HG03045 (cell line): ENCODE results near the gene TSPY9.
"Not testable (repeated sequence)": the region's sequence is repeated elsewhere in the genome, so short reads cannot be mapped to it uniquely, and the experiment has no call there.

Experiments
- ATAC-seq: cut with Tn5 transposase; IDR thresholded peaks from one replicate; pipeline ENCODE4 v1.9.1; 2021; ENCODE audit warnings: mild to moderate bottlenecking, moderate library complexity; ENCODE audit not compliant: unreplicated experiment

Gene TSPY9, protein sequence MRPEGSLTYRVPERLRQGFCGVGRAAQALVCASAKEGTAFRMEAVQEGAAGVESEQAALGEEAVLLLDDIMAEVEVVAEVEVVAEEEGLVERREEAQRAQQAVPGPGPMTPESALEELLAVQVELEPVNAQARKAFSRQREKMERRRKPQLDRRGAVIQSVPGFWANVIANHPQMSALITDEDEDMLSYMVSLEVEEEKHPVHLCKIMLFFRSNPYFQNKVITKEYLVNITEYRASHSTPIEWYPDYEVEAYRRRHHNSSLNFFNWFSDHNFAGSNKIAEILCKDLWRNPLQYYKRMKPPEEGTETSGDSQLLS

GRCh38 chrY:9486967-9487366 lies at the start of gene TSPY9:
Gene TSPY9, plus strand, starts transcription at chrY:9487267. Its CDS starts 46 bp downstream, at chrY:9487313.
- ATAC-seq = not testable (repeated sequence)

DNA sequence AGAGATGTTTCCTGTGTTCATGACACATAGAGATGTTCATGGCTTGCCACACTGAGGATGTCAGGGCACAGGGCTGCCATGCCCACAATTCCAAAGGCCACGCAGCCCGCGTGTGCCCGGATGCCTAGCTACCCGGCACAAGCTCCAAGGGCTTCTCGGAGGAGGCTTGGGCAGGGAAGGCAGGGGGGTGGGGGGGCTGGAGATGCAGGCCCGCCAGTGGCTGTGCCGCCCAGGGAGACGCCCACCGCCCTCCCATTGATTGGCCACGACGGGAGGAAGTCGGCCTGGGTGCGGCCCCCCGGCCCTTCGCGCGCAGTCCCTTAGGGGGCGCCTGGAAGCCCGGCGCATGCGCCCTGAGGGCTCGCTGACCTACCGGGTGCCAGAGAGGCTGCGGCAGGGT lies 20.4 kb upstream of the TSPY9 start, which contains the start of gene TSPY1:
Gene TSPY1, plus strand, starts transcription at position 301 of the 400 bp plus-strand sequence. Its CDS starts 46 bp downstream, at position 347.
- not testable (repeated sequence) for ATAC-seq

DNA sequence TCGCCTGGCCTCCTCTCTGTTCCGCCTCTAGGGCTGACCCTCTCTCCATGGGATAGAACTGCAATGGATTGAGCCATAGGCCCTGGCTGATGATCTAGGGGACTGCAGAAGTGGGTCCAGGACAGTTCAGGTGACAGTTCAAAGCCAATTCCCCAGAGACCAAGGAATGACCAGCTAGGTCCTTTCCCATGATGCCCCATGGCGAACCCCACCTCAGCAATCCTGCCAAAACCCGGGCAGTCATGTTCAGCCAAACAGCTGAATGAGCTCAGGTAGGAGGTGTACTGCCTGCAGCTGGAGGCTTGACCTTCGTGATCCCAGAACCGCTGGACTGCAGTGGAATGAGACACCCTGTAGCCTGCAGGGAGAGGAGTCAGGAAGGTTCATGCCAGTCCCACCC lies 17.3 kb downstream of the TSPY9 start:
- not testable (repeated sequence) for ATAC-seq

DNA sequence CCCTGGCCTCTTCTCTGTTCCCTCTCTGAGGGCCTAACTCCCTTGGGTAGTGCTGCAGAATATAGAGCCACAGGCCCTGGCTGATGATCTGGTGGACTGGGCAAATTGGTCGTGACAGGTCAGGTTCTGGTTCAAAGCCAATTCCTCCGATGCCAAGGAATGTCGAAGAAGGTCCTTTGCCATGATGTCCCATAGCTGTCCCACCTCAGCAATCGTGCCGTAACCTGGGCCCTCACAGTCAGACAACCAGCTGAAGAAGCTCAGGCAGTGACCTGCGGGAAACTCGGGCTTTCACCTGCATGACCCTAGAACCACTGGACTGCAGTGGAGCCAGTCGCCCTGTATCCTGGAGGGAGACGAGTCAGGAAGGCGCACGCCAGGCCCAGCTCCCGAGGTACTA lies 29.2 kb downstream of the TSPY9 start:
- not testable (repeated sequence) for ATAC-seq

DNA sequence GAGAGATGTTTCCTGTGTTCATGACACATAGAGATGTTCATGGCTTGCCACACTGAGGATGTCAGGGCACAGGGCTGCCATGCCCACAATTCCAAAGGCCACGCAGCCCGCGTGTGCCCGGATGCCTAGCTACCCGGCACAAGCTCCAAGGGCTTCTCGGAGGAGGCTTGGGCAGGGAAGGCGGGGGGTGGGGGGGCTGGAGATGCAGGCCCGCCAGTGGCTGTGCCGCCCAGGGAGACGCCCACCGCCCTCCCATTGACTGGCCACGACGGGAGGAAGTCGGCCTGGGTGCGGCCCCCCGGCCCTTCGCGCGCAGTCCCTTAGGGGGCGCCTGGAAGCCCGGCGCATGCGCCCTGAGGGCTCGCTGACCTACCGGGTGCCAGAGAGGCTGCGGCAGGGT lies 40.5 kb downstream of the TSPY9 start, which contains the start of gene TSPY10:
Gene TSPY10, plus strand, starts transcription at position 301 of the 400 bp plus-strand sequence. Its CDS starts 46 bp downstream, at position 347.
- ATAC-seq = not testable (repeated sequence)
